SK-MEL-5 (cell line): ENCODE results near the gene RNF123. TPM values are rescaled to one million over a fixed set of nuclear protein-coding genes. Genes with fewer than 3 reads are reported as not detected.

Experiments
- DNase-seq: peaks from one replicate; pipeline ENCODE4 v3.0.0-alpha.2; 2016; ENCODE audit warnings: low read depth, low spot score
- in situ Hi-C: cut with HindIII; loops from 2 replicates; pipeline ENCODE4 v1.10.0; 2016; ENCODE audit warnings: low sequenced_read_pairs, high pct_unique_total_duplicates, low pct_unique_long_range_greater_than_20kb
- total RNA-seq: library from RNA; depleted of rRNA; stranded (reverse); fragments of >200 nt; shearing (Covaris generic); gene quantifications from 2 replicates; pipeline ENCODE4 v1.2.3, GENCODE V29; 2014

The RNF123 gene
- total RNA-seq, 1 experiment from 2014 or later, result 33.5 TPM

GRCh38 chr3:49721896-49722781, 32.8 kb downstream of the RNF123 start:
- in situ Hi-C loops, result no loop called here
- no peak for DNase-seq

- no peak for DNase-seq
- in situ Hi-C loops, result no loop called here
These were observed 33.5 kb downstream of the RNF123 start for GRCh38 chr3:49722896-49723295.

- in situ Hi-C loops, result no loop called here
- peak; percentile 35 for DNase-seq
These were observed 33.9 kb downstream of the RNF123 start for GRCh38 chr3:49723296-49723627.

GRCh38 chr3:49723628-49724551, 34.5 kb downstream of the RNF123 start, which contains the start of gene GMPPB:
Gene GMPPB (minus strand): TSS chr3:49723951. CDS start chr3:49723726, 225 bp downstream.
- peak; percentile 97 for DNase-seq
- in situ Hi-C loops, result no loop called here

GRCh38 chr3:49724586-49724985, 35.2 kb downstream of the RNF123 start:
- in situ Hi-C loops, result no loop called here
- DNase-seq, result no peak

- in situ Hi-C loops, result no loop called here
These were observed 36.7 kb downstream of the RNF123 start for GRCh38 chr3:49725906-49726681.

GRCh38 chr3:49727154-49727923, 38.0 kb downstream of the RNF123 start:
- DNase-seq, result no peak
- in situ Hi-C loops, result no loop called here

More at GRCh38 chr3:49725906-49726681, 36.7 kb downstream of the RNF123 start:
- DNase-seq, result no peak

- in situ Hi-C loops, result no loop called here
- no peak for DNase-seq
These were observed 38.6 kb downstream of the RNF123 start for GRCh38 chr3:49727924-49728361.

GRCh38 chr3:49729966-49730609, 40.7 kb downstream of the RNF123 start:
- in situ Hi-C loops, result no loop called here

GRCh38 chr3:49732597-49732996, 43.2 kb downstream of the RNF123 start:
- in situ Hi-C loops, result no loop called here
- no peak for DNase-seq

More at GRCh38 chr3:49729966-49730609, 40.7 kb downstream of the RNF123 start:
- DNase-seq, result no peak

- no peak for DNase-seq
- in situ Hi-C loops, result no loop called here
These were observed 44.2 kb downstream of the RNF123 start for GRCh38 chr3:49733551-49733950.

- in situ Hi-C loops, result no loop called here
- no peak for DNase-seq
These were observed 45.4 kb downstream of the RNF123 start for GRCh38 chr3:49734752-49735151.

- in situ Hi-C loops, result no loop called here
- no peak for DNase-seq
These were observed 48.8 kb downstream of the RNF123 start for GRCh38 chr3:49738067-49738713.

GRCh38 chr3:49740427-49740826, 51.1 kb downstream of the RNF123 start:
- DNase-seq, result no peak
- in situ Hi-C loops, result no loop called here

- DNase-seq, result no peak
- in situ Hi-C loops, result no loop called here
These were observed 56.6 kb downstream of the RNF123 start for GRCh38 chr3:49745986-49746385.
